NAMALWA (cell line): ENCODE measurements around the gene CD200R1.
"Not testable (repeated sequence)": the region's sequence is repeated elsewhere in the genome, so short reads cannot be mapped to it uniquely, and the experiment has no call there.

ENCODE experiments used
- DNase-seq: peaks from one replicate; pipeline ENCODE4 v3.0.0-alpha.2; 2015; ENCODE audit warnings: low spot score

The CD200R1 gene

DNA sequence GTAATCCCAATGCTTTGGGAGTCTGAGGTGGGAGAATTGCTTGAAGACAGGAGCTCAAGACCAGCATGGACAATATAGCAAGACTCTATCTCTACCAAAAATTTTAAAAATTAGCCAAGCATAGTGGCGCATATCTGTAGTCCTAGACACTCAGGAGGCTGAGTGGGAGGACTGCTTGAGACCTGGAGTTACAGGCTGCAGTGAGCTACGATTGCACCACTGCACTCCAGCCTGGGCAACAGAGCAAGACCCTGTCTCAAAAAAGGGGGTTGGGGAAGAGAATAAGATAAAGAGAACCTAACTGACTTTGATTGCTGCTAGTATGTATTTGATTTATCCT, 755 bp downstream of the CD200R1 start:
- DNase-seq = no peak

DNA sequence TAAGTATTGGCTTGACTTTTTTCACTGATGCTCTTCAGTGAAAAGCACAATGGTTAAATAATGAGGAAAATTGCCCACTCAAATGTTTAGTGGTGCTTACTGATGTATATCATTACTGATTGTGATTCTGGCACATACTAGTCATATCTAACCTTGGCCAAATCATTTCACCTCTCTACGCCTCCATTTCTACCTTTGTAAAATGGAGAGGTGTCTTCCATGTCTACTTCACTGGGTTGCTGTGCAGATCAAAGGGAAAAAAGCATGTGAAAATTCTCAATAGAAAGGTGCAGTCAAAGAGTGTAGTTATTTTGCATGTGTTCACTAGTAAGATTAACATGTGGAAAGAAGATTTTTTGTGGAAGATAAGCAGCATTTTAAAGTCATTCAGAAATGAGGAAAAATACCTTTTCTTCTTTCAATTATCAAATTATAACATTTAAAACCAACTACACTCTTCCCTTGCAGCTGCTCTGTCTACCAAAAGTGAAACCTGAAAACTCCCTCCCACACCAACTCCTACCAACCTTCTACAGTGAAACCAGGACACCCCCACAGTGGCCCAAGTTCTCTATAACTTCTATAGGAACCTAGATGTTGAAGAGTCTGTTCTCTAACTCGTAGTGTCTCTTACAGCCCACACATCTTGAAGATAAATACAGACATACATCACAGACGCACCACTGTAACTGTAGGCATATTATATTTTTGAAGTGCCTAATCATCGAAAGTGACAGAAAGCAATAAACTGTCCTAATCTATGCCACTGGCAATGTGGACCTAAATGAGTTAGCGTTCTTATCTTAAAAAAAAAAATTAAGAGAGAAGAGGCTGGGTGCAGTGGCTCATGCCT, 1.4 kb downstream of the CD200R1 start:
- peak; percentile 14 for DNase-seq

DNA sequence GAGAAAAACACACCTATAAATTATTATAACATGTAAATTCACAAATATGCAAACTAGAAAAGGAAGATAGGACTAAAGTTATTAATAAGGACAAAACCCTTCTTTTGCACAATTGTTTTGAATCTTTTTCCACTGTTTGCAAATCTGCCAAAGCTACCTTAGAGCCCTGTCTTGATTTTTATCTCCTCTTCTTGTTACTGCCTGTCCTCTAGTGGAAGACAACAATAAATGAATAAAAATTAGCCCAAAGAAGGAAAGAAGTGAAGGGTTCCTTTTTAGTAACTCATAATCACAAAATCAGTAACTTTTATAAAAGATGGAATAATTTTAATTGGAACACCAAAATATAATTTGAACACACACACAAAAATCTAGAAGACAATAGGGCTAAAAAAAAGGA, 2.7 kb downstream of the CD200R1 start:
- DNase-seq = no peak

DNA sequence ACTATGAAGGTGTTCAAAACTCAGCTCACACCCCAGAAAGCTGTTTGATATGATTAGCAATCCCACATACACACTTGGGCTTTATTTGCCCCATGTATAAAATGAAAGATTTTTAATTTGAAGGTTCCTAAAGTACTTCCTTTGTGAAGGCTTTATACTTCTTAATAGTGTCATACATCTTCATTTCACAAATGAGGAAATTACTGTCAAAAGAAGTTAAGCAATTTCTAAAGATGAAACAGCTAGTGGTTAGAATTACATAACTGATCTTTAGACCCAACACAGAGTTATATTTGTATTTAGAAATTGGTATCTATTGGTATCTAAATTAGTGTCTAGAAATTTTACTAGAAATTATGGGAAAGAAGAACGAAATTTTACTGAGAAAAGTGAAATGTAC, 7.1 kb downstream of the CD200R1 start:
- DNase-seq = no peak

DNA sequence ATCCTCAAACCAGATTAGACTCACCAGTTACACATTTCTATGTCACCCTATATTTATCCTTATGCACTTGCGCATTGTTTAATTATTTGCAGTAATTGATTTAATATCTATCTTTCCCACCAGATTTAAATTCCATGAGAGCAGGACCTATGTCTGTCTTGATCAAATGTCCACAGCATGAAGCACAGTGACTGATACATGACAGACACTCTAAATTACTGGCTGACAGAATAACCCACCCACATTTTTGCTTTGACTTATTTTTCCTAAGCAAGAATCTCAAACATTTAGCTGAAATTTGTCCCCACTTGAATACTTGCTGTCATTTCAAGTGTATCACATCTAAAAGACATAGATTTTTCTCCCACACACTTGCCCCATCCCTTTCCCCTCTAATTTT, 7.5 kb downstream of the CD200R1 start:
- no peak for DNase-seq

DNA sequence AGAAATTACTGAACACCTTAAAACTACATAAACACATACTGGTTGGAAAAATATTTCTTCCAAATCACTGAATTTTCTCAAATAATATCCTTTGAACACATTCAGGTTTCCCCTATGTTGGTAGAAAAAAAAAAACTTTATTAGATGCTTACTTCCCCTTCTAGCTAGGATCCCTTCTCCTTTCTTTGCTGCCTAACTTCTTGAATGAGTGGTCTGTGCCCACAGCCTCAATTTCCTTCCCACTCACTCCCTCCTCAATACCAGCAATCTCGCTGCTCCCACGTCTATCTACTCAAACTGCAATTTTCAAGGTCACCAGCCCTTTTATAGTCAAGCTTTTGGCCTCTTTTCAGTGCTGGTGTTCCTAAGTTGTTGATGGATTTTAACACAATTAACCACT, 8.3 kb downstream of the CD200R1 start:
- no peak for DNase-seq

DNA sequence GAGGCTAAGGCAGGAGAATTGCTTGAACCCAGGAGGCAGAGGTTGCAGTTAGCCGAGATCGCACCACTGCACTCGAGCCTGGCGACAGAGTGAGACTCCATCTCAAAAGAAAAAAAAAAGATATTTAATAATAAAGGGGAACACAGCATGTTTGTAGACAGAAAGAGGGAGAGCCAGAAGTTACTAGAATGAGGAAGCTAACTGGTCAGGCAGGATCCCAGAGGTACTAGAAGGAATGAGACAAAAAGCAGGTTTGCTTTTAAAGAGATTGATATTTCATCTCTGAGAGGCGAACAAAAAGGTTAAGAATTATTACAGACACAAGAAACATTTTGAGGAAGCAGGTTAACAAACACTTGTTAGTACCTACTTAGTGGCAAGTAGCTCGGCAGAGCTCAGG, 9.2 kb downstream of the CD200R1 start:
- DNase-seq = no peak

DNA sequence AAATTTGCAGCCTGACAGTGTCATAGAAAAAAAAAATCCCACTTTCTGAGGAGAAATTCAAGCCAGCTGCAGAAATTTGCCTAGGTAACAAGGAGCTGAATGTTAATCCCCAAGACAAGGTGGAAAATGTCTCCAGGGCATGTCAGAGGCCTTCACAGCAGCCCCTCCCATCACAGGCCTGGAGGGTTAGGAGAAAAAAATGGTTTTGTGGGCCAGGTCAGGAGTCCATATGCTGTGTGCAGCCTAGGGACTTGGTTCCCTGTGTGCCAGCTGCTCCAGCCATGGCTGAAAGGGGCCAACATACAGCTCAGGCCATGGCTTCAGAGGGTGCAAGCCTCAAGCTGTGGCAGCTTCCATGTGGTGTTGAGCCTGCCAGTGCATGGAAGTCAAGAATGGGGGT, 11.2 kb downstream of the CD200R1 start:
- no peak for DNase-seq

DNA sequence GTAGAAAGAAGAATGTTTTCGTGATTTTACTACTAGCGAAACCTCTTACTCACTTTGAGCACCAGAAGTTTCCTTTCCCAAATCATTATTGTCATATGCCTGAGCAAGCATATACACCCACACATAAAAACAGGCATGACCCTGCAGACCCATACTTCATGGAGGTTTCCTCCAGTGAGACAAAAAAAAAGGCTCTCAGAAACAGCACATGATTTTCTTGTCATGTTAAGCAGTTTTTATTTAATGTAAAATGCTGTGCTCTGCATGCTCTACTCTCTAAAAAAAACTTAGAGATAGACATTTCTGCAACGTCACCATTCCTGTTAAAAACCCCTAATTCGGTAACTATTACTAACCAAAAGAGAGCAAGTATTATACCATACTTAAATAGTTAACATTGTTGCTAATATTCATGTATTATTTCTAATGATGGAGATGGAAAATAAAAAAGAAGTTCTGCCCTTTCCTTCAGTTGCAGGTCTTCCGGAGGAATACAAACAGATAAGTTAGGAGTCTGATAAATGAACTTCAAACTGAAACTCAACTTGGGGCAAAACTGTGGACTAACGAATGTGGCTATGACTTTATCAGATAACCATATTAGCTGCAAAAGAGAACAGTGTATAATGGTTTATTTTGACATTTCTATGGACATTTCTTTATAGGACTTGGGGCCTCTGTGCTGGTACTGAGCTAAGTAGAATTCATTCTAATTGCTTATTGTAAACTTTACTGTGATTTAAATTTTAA, 15.9 kb downstream of the CD200R1 start:
- DNase-seq = no peak

DNA sequence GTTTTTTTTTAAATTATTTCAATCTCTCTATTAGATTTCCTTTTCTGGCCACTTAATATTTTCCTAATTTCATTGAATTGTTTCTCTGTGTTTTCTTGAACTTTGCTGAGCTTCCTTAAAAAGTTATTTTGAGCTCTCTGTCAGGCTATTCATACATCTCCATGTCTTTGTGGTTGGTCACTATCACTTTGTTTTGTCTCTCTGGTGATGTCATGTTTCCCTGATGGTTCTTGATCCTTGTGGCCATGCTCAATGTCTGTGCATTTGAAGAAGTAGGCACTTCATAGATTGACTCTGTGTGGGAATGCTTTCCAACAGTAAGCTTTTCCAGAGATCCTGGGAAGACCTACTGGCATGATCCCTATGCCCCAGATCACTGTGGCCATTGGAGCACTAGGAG, 18.6 kb downstream of the CD200R1 start:
- no peak for DNase-seq

DNA sequence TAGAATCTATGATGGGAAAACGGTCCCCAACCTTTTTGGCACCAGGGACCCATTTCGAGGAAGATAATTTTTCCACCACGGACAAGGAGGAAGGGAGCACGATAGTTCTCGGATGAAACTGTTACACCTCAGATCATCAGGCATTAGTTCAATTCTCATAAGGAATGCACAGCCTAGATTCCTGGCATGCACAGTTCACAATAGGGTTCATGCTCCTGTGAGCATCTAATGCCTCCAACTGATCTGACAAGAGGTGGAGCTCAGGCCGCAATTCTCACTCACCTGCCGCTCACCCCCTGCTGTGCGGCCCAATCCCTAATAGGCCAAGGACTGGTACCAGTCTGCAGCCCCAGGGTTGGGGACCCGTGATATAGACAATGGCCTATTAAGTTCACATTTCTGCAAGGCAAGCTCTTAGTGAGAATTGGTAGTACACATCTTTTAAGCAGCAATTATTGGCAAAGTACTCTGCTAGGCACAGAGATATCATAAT, 26.5 kb downstream of the CD200R1 start:
- DNase-seq = no peak

DNA sequence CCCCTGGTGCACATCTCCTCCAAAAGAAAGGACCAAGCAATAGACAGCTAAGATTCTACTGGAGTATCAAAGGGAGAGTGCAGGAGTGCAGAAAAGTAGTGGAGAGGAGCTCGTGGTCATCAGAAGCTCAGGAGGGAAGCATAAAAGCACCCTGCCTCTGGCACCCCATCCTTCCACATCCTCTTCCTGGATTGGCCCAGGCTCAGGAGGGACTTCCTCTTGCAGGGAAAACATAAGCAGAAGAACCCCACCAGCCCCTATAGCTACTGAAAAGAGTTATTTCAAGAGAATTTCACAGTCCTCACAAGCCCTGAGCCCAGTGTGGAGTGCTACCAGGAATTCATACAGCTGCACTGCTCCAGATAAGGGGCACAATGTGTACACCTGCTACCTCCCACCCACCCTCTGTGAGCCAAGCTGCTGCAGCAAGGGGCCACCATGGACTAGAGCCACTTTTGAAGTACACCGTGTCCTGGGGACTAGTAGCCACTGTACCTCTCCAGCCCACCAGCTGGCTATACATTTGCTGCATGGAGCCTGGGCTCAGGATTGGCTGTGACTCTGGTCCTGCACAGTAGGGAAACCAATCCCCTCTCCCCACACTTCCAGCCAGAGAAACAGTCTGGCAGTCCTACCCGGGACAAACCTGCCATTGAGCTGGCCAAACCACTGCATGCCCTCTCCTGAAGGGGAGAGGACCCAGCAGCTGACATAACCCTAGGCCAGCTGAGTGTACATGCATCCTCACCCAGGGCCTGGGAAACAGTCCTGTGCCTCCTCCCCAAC, 43.0 kb downstream of the CD200R1 start:
- DNase-seq = no peak

DNA sequence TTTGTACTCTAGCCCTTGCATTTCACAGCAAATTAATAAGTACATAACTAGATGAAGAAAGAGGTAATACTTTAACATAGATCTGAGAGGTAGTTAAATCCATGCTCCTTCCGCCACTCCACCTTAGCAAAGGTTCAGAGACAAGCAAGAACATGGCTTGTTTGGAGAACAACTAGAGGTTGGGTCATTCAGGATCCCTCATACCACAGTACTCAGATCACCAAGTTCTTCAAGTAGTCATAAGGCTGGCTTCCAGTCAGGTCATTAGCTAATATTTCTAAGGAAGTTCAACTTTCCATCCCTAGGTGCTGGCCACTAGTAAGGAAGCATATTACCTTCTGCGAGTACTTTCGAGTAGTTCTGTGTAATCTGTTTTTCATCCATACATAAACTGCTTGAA, 44.1 kb downstream of the CD200R1 start:
- no peak for DNase-seq

DNA sequence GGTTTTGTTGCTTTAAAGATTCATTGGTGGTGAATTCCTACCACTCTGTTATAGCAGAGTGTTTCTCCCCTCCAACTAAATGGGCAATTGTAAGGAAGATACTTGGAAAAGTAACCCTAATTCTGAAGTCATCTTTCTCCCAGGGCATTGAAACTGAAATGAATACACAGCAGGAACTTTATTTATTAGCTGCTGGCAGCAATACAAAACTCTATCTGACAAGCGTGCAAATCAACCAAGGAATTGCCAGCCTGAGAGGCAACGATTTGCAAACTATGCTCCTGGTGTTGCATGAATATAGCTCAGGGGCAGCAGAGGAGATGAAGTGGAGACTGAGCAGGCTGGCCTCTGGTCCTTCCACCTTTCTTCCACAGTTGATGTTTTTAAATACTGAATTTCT, 48.9 kb downstream of the CD200R1 start:
- no peak for DNase-seq

DNA sequence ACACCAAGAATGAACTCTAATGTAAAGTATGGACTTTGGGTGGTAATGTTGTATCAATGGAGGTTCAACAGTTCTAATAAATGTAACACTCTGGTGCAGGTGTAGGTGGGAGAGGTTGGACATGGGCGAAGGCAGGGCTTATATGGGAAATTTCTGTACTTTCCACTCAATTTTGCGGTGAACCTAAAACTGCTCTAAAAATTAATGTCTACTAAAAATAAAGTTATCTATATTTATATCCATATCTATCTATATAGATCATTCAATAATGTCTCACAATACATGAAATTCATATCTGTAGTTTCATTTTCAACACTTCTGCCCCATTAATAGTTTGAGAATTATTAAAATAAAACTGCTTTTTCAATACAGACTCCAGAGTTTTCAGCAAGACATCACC, 49.3 kb downstream of the CD200R1 start:
- no peak for DNase-seq

DNA sequence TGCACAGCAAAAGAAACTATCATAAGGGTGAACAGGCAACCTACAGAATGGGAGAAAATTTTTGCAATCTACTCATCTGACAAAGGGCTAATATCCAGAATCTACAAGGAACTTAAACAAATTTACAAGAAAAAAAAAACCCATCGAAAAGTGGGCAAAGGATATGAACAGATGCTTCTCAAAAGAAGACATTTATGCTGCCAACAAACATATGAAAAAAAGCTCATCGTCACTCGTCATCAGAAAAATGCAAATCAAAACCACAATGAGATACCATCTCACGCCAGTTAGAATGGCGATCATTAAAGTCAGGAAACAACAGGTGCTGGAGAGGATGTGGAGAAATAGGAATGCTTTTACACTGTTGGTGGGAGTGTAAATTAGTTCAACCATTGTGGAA, 55.4 kb downstream of the CD200R1 start:
- not testable (repeated sequence) for DNase-seq

DNA sequence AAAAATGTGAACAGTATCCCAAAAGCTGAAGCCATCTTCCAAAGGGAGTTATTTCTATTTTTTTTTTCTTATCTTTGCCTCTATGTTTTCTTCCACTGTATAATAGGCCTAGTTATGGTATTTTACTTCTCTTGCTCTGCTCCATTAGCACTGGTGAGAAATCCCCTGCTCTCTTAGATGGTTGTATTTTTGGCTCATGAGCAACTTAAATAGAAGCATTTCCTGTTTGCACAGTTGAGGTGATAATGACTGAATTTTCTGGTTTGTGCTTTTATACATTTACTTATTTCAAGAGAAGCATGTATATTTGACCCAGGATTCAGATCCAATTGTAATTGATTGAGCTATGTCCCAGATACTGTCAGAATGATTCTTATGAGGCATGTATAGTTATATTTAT, 66.7 kb downstream of the CD200R1 start:
- peak; percentile 60 for DNase-seq

DNA sequence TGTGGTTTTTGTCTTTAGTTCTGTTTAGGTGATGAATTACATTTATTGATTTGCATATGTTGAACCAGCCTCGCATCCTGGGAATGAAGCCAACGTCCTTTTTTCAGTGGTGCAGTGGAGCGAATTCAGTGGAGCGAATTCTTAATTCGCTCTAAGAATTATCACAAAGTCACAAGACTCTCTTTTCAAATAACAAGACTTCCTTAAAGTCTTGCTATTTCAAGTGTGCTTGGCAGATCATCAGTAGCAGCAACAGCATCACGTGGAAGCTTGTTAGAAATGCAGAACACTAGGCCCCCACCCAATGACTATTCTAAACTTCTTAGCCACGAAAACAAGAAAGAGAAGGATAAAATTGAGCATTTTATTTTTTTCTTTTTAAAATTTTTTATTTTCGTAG, 70.1 kb downstream of the CD200R1 start:
- no peak for DNase-seq

DNA sequence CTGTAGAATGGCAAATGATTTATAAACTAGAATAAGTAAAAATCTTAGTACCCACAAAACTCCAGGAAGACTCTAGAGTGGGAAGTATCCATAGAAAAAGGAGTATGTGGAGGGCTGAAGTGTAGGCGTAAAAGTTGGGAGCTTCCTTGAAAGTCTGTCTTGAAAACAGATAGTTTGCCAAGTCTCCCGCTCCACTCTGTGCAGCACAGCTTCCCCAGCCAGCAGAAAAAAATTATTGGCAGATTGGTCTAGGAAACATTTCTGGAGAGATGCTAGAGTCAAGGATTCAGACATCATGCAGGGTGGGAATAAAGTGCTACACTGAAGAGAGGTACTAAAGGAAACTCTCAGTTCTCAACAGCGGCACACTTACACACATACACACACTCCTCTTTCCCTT, 74.8 kb downstream of the CD200R1 start:
- DNase-seq = no peak

DNA sequence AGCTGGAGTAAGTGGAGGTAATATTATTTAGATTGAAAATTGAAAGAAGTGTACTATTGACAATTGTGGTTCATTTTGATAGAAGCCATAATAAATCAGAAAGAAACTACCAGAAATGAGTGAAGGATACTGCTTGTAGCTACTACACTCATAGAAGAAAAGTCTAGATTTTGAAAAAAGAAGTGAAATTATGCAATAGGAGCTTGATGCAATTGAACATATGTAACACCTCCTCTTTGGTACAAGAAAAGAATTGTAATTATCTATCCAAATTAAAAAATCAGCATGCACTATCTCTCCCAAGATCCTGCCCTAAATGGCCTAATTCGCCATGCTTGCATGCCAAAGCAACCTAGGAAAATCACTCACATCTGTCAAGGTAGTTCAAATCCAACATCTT, 77.1 kb downstream of the CD200R1 start:
- no peak for DNase-seq

DNA sequence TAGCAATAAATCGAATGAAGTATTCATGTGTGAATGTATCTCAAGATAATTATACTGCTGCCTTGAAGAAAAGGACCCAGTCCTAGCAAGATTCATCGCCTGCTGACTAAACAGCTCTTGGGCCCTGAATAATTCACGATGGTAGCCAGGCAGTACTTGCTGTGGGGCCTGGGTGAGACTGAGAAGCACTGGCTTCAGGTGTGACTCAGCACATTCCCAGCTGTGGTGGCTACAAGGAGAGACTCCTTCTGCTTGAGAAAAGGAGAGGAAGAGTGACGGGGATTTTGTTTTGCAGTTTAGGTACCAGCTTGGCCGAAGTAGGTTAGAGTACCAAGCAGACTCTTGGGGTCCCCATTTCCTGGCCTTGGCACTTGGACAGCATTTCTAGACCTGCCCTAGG, 80.6 kb downstream of the CD200R1 start:
- DNase-seq = no peak

DNA sequence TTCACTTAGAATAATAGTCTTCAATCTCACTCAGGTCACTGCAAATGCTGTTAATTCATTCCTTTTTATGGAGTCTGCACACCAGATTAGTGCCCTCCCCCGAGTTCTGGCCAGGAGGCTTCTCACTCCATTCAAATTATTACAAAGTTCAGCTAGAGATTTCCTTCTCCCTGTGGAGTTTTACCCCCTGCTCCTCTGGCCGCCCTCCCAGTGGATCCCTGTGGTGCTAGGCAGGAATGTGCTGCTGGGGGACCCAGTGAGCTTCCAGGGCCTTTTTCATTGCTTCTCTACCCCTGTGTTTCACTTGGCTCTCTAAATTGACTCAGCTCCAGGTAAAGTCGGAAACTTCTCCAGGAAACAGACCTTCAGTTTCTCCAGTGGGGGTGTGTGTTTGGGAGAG, 85.5 kb downstream of the CD200R1 start:
- DNase-seq = no peak
